ENCODE results near the gene TMED9. TPM values are rescaled to one million over a fixed set of nuclear protein-coding genes. Genes with fewer than 3 reads are reported as not detected.
A peak's percentile ranks its signal among the peaks of the same experiment; 100 is the strongest.

TMED9 gene
- total RNA-seq, 2 donors from 2014 or later: 49.6 to 63.8 TPM

DNA sequence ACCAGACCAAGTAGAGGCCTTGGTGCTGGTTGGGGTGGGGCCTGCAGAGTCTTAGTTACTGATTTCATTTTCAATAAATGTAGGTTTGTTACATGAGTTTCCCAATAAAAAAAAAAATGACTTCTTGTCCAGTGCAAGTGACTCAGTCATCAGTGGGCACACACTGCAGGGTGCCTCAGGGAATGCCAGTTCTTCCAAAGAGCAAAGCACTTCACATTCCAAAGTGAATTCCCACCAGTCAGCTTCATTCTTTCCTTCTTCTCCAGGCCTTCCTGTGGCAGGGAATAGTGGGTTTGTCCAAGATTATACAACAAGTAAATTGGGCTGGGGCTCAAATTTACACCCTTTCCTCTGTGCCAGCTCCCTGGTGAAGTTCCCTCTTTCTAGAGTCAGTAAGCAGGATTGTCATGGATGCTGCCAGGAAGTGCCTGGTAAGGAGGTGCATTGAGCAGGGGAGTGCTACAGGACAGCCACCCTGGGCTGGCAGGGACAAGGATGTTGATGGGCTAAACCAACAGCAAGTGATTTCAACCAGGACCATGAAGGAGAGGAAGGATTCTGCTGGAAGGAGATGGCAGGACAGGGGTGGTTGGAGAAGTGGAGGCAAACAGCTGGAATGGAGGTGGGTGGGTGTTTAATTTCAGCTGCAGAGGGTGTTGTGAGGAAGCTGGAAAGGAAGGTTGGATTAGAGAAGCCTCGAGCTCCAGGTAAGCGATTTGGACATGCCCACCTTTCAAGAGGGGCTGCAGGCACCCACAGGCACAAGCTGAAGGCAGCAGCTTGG lies 4.2 kb downstream of the TMED9 start:
- TF ChIP-seq, protein P1, sequence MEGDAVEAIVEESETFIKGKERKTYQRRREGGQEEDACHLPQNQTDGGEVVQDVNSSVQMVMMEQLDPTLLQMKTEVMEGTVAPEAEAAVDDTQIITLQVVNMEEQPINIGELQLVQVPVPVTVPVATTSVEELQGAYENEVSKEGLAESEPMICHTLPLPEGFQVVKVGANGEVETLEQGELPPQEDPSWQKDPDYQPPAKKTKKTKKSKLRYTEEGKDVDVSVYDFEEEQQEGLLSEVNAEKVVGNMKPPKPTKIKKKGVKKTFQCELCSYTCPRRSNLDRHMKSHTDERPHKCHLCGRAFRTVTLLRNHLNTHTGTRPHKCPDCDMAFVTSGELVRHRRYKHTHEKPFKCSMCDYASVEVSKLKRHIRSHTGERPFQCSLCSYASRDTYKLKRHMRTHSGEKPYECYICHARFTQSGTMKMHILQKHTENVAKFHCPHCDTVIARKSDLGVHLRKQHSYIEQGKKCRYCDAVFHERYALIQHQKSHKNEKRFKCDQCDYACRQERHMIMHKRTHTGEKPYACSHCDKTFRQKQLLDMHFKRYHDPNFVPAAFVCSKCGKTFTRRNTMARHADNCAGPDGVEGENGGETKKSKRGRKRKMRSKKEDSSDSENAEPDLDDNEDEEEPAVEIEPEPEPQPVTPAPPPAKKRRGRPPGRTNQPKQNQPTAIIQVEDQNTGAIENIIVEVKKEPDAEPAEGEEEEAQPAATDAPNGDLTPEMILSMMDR (IDR thresholded peaks at IDR 0.05): no peak
- DNase-seq (ENCODE audit: low spot score): no peak
- Histone ChIP-seq H3K27me3 (no peaks in the 10 kb centered on the region), H3K27ac (no peak overlapping the region), H3K4me1 (peaks cover 0 to 38% of the 10 kb centered on the region in 2 donors), H3K4me3 (no peak overlapping the region), H3K36me3 (peaks cover 37% of the 10 kb centered on the region), H3K9me3 (no peaks in the 10 kb centered on the region)

DNA sequence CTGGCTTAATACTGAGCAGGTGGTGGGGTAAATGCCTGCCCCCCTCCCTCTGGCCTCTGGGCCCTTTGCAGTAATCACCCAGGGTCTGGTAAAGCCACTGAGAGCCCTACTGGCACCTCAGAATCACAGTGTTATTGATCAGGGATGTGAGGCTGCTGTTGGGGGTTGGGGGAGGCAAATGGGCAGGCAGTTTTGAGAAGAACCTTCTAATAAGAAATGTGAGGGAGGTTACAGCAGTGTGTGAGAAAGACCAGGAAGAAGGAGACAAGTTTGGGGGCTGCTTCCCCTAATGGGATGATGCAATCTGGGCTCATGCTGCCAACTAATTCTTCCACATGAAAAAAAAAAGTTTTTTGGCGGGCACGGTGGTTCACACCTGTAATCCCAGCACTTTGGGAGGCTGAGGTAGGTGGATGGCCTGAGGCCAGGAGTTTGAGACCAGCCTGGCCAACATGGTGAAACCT lies 4.8 kb downstream of the TMED9 start:
- H3K4me3 ChIP-seq: no peak overlapping the region
- no peaks in the 10 kb centered on the region for H3K27me3 ChIP-seq
- TF ChIP-seq, protein P1 (IDR thresholded peaks at IDR 0.05): no peak
- no peak for DNase-seq (ENCODE audit: low spot score)
- H3K4me1 ChIP-seq: peaks cover 0 to 39% of the 10 kb centered on the region in 2 donors
- peaks cover 37% of the 10 kb centered on the region for H3K36me3 ChIP-seq
- H3K27ac ChIP-seq: no peak overlapping the region
- H3K9me3 ChIP-seq: no peaks in the 10 kb centered on the region

DNA sequence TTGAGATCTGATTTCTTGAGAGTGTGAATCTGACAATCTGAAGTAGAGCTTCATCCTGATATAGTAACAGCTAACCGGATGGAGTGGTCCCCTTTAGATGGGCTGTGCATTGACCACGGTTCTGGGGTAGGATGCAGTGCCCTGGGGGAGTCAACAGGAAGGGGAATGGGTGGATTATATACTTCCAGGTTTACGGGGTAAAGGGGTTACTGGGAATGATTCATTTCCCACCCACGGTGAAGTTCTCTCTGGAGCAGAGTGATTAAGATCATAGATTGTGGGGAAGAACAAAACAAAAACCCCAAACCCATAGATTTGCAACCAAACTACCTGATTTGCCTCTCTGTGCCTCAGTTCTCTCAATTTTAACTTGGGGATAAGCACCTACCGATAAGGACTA lies 6.5 kb downstream of the TMED9 start:
- no peak overlapping the region for H3K4me3 ChIP-seq
- peaks cover 34% of the 10 kb centered on the region for H3K36me3 ChIP-seq
- H3K9me3 ChIP-seq: no peaks in the 10 kb centered on the region
- H3K4me1 ChIP-seq: peaks cover 0 to 33% of the 10 kb centered on the region in 2 donors
- DNase-seq (ENCODE audit: low spot score): no peak
- H3K27ac ChIP-seq: no peak overlapping the region
- H3K27me3 ChIP-seq: no peaks in the 10 kb centered on the region
- TF ChIP-seq, protein P1 (IDR thresholded peaks at IDR 0.05): no peak

DNA sequence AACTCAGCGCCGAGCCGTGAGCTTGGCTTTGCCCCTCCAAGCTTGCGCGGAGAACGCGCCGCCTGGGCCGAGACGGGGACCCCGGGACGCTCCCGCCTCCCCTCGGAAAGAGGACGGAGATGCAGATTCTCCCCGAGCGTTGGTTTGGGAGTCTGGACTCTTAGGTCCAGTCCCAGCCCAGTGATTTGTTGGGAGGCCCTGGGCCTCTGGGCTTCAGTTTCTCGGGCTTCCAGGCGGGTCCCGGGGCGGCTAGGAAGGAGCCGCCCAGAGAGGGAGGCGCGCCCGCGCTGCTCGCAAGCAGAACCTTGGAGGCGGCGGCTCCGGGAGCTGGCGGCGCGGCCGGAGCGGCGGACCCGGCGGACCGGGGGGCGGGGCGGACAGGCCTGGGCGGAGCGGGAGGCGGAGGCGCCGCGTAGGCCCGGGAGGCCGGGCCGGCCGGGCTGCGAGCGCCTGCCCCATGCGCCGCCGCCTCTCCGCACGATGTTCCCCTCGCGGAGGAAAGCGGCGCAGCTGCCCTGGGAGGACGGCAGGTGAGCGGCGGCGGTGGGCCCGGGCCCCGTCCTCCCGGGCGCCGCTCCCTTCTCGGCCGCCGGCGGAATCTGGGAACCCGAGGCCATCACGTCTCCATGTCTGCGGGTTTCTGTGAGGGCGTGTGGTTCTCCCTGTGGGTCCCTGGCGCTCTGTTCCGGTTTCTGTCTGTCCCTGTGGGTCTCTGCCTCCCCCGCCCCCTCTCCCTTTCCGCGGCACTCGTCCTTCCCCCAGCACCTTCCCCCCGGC lies 7.9 kb downstream of the TMED9 start, which contains the start of gene B4GALT7:
Gene B4GALT7 (plus strand): TSS at position 402 of the 777 bp plus-strand sequence. CDS start 79 bp downstream, at position 481.
- Histone ChIP-seq H3K36me3 (peaks cover 19% of the 10 kb centered on the region), H3K9me3 (no peaks in the 10 kb centered on the region), H3K4me3 (peak within 1 kb of the TSS; percentile 89 to 94), H3K4me1 (peaks cover 0 to 25% of the 10 kb centered on the region in 2 donors), H3K27ac (peak within 1 kb of the TSS; percentile 82 to 93), H3K27me3 (no peaks in the 10 kb centered on the region)
- TF ChIP-seq, protein P1 (IDR thresholded peaks at IDR 0.05): no peak
- peak; percentile 72 for DNase-seq (ENCODE audit: low spot score)

DNA sequence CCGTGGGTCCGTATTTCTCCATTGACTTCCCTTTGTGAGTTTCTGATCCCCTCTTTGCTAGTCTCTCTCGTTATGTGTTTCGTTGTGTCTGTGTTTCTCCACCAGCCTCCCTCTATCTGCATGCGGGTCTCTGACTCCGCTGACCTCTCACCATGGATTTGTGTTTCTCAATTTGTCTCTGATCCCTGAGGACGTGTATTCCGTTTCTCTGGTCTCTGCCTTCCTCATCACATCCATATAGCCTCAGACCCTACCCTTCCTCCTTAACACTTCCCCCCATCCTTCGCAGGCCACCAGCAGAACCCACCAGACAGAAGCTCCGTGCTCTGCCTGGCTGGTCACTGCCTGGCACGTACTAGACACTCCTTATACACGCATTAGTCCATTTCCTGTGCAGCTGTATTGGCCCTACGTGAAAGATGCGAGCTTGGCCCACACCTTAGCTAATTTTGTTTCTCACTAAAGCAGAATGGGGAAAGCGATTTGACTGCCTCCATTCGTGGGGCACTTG lies 8.6 kb downstream of the TMED9 start:
- Histone ChIP-seq H3K4me3 (peak overlapping the region; percentile 89 to 94), H3K4me1 (peaks cover 0 to 25% of the 10 kb centered on the region in 2 donors), H3K9me3 (no peaks in the 10 kb centered on the region), H3K27me3 (no peaks in the 10 kb centered on the region), H3K36me3 (peaks cover 13% of the 10 kb centered on the region), H3K27ac (peak overlapping the region; percentile 82 to 93)
- TF ChIP-seq, protein P1 (IDR thresholded peaks at IDR 0.05): no peak
- DNase-seq (ENCODE audit: low spot score): no peak

All from right atrium auricular region (tissue), 2 donors.